GM18517 (cell line): ENCODE results near the gene LYPD4.
"Not testable (repeated sequence)": the region's sequence is repeated elsewhere in the genome, so short reads cannot be mapped to it uniquely, and the experiment has no call there.

ENCODE experiments used
- ATAC-seq: cut with Tn5 transposase; IDR thresholded peaks from one replicate; pipeline ENCODE4 v1.9.1; 2021; ENCODE audit warnings: mild to moderate bottlenecking, moderate library complexity; ENCODE audit not compliant: unreplicated experiment

LYPD4 gene

GRCh38 chr19:41802770-41803169 is 41.7 kb downstream of the LYPD4 start:
- ATAC-seq = no peak

GRCh38 chr19:41801792-41802211 is 42.7 kb downstream of the LYPD4 start:
- ATAC-seq = no peak

- no peak for ATAC-seq
Observed at GRCh38 chr19:41801031-41801430, 43.5 kb downstream of the LYPD4 start.

GRCh38 chr19:41799444-41800000 is 45.0 kb downstream of the LYPD4 start:
- ATAC-seq = no peak

GRCh38 chr19:41796901-41797300 is 47.6 kb downstream of the LYPD4 start:
- ATAC-seq = no peak

- no peak for ATAC-seq
Observed at GRCh38 chr19:41796362-41796761, 48.1 kb downstream of the LYPD4 start, which contains the start of gene CEACAM3. Gene CEACAM3, plus strand, starts transcription at chr19:41796587. Its CDS starts 91 bp downstream, at chr19:41796678.

GRCh38 chr19:41795031-41795461 is 49.4 kb downstream of the LYPD4 start:
- no peak for ATAC-seq

- ATAC-seq = no peak
Observed at GRCh38 chr19:41793414-41793727, 51.1 kb downstream of the LYPD4 start.

GRCh38 chr19:41792513-41793413 is 51.7 kb downstream of the LYPD4 start:
- no peak for ATAC-seq

- not testable (repeated sequence) for ATAC-seq
Observed at GRCh38 chr19:41789053-41789452, 55.4 kb downstream of the LYPD4 start.

- not testable (repeated sequence) for ATAC-seq
Observed at GRCh38 chr19:41788518-41788917, 56.0 kb downstream of the LYPD4 start.
